Measurements from ENCODE around the gene FCSK. TPM values are rescaled to one million over a fixed set of nuclear protein-coding genes. Genes with fewer than 3 reads are reported as not detected.

Gene FCSK
- total and polyA plus RNA-seq, 2 of the 13 experiments (the other 11 are each of a cell fraction or from before 2014, with no cell fraction given), result 9.1 to 19.2 TPM

DNA sequence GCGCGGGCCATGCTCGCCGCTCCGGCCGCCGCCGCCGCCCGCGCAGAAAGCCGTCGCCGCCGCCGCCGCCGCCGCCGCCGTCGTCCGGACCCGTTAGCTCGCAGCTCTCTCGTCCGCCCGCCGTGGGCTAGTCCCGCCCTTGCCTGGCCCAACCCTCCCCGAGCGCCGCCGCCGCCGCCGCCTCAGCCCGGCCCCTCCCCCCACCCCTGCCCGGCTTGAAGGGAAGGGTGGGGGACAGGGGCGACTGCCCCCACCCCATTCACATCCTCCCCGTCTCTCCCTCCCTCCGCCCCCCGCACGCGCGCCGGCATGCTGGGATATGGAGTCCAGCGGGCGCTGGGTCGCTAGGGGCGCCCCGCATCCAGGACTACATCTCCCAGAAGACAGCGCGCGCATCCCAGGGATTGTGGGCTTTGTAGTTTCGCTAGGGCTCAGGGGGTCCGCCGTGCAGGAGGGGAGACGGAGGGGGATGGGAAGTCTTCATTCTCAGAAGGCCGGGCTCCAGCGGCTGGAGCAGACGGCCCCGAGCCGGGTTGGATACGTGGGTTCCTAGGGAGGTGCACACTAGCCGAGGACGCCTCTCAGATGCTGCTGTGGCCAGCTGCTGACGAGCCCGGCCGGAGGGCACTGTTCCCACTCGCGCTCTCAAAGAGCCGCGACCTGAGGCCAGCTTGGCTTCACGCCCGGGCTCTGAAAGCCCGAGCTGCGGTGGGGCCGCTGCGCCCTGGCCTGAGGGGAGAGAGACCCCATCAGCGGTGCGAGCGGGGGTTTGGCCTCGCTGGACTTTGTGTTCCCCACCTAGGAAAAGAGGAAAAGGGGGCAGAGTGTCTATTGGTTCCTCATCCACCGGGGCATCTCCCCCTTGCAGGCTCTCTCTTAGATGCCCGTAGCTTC is 15.2 kb upstream of the FCSK start, which contains the start of gene ST3GAL2 (continued):
- TF ChIP-seq WIZ (CRISPR knock-in tag; IDR thresholded peaks at IDR 0.05) (no peak), ZFP1 (CRISPR knock-in tag; IDR thresholded peaks at IDR 0.05) (peak; percentile 82; the same call in 1 of the 2 replicates), ZNF3 (CRISPR knock-in tag; IDR thresholded peaks at IDR 0.05) (no peak), JUN (CRISPR knock-in tag; IDR thresholded peaks at IDR 0.05) (0 out of 2 replicates have a peak, but pooled peaks have one; percentile 8), ZSCAN12 (CRISPR knock-in tag; IDR thresholded peaks at IDR 0.05) (no peak), ZNF839 (CRISPR knock-in tag; IDR thresholded peaks at IDR 0.05; ENCODE audit: borderline replicate concordance) (no peak), SOX13 (IDR thresholded peaks at IDR 0.05) (no peak), SOX13 (CRISPR knock-in tag; conservative IDR thresholded peaks at IDR 0.05 in 1 of 2, IDR thresholded peaks at IDR 0.05 in 1 of 2) (peak in 1 of 2 experiments; percentile 36; a peak in 1 of 4 replicates), ZNF24 (IDR thresholded peaks at IDR 0.05) (no peak), CCAR2 (optimal IDR thresholded peaks at IDR 0.05; ENCODE audit: low read depth, low read length) (no peak), KLF15 (CRISPR knock-in tag; IDR thresholded peaks at IDR 0.05; ENCODE audit: borderline replicate concordance) (no peak), ZMYM3 (CRISPR knock-in tag; IDR thresholded peaks at IDR 0.05) (peak; percentile 56; the same call in 1 of the 2 replicates), ZNF644 (CRISPR knock-in tag; IDR thresholded peaks at IDR 0.05; ENCODE audit: low read depth) (no peak), ZNF263 (CRISPR knock-in tag; IDR thresholded peaks at IDR 0.05) (0 out of 2 replicates have a peak, but pooled peaks have one; percentile 10), PCBP1 (IDR thresholded peaks at IDR 0.05; ENCODE audit: borderline replicate concordance, low read depth, low read length) (peak; percentile 99), ARNT2 (CRISPR knock-in tag; IDR thresholded peaks at IDR 0.05; ENCODE audit: low read depth) (no peak), ONECUT2 (CRISPR knock-in tag; IDR thresholded peaks at IDR 0.05) (no peak), SMARCE1 (IDR thresholded peaks at IDR 0.05; ENCODE audit: borderline replicate concordance) (no peak), ZNF562 (CRISPR knock-in tag; IDR thresholded peaks at IDR 0.05; ENCODE audit: borderline replicate concordance) (no peak), RFX1 (IDR thresholded peaks at IDR 0.05) (no peak), ZNF17 (CRISPR knock-in tag; IDR thresholded peaks at IDR 0.05) (no peak), CREB1 (IDR thresholded peaks at IDR 0.05) (peak; percentile 81), CREB1 (CRISPR knock-in tag; IDR thresholded peaks at IDR 0.05) (peak; percentile 87)
- TF ChIP-seq, protein P1, sequence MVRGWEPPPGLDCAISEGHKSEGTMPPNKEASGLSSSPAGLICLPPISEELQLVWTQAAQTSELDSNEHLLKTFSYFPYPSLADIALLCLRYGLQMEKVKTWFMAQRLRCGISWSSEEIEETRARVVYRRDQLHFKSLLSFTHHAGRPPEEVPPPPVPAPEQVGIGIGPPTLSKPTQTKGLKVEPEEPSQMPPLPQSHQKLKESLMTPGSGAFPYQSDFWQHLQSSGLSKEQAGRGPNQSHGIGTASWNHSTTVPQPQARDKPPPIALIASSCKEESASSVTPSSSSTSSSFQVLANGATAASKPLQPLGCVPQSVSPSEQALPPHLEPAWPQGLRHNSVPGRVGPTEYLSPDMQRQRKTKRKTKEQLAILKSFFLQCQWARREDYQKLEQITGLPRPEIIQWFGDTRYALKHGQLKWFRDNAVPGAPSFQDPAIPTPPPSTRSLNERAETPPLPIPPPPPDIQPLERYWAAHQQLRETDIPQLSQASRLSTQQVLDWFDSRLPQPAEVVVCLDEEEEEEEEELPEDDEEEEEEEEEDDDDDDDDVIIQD (CRISPR knock-in tag; IDR thresholded peaks at IDR 0.05; ENCODE audit: low read depth), result no peak; the same call in 1 of the 2 replicates
- TF ChIP-seq, protein P2, sequence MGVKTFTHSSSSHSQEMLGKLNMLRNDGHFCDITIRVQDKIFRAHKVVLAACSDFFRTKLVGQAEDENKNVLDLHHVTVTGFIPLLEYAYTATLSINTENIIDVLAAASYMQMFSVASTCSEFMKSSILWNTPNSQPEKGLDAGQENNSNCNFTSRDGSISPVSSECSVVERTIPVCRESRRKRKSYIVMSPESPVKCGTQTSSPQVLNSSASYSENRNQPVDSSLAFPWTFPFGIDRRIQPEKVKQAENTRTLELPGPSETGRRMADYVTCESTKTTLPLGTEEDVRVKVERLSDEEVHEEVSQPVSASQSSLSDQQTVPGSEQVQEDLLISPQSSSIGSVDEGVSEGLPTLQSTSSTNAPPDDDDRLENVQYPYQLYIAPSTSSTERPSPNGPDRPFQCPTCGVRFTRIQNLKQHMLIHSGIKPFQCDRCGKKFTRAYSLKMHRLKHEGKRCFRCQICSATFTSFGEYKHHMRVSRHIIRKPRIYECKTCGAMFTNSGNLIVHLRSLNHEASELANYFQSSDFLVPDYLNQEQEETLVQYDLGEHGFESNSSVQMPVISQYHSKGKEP (CRISPR knock-in tag; IDR thresholded peaks at IDR 0.05), result no peak; the same call in 1 of the 2 replicates
- TF ChIP-seq, protein P3, sequence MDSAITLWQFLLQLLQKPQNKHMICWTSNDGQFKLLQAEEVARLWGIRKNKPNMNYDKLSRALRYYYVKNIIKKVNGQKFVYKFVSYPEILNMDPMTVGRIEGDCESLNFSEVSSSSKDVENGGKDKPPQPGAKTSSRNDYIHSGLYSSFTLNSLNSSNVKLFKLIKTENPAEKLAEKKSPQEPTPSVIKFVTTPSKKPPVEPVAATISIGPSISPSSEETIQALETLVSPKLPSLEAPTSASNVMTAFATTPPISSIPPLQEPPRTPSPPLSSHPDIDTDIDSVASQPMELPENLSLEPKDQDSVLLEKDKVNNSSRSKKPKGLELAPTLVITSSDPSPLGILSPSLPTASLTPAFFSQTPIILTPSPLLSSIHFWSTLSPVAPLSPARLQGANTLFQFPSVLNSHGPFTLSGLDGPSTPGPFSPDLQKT (CRISPR knock-in tag; IDR thresholded peaks at IDR 0.05; ENCODE audit: borderline replicate concordance), result peak; percentile 87; the same call in 1 of the 2 replicates
- TF ChIP-seq, protein P4, sequence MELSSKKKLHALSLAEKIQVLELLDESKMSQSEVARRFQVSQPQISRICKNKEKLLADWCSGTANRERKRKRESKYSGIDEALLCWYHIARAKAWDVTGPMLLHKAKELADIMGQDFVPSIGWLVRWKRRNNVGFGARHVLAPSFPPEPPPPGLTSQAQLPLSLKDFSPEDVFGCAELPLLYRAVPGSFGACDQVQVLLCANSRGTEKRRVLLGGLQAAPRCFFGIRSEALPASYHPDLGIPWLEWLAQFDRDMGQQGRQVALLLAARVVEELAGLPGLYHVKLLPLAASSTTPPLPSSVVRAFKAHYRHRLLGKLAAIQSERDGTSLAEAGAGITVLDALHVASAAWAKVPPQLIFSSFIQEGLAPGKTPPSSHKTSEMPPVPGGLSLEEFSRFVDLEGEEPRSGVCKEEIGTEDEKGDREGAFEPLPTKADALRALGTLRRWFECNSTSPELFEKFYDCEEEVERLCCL (CRISPR knock-in tag; IDR thresholded peaks at IDR 0.05; ENCODE audit: borderline replicate concordance), result no peak

All from HepG2 (cell line).